HEK293 (cell line): ENCODE data around the gene RXFP4.
A peak's percentile ranks its signal among the peaks of the same experiment; 100 is the strongest.

Experiments used
- CTCF ChIA-PET: fragments of 350-600 bp; formaldehyde crosslinking; extraction: SDS; loops from one replicate; lab custom pipeline; 2021; ENCODE audit warnings: antibody characterized with exemption; lab: Yijun Ruan, JAX
- POLR2A ChIA-PET: fragments of 300-600 bp; formaldehyde crosslinking; extraction: SDS; loops from one replicate; lab custom pipeline; 2020; ENCODE audit warnings: antibody characterized with exemption, inconsistent platforms; lab: Yijun Ruan, JAX
- H3K27ac ChIP-seq: fragments of 200-500 bp; sonication (Bioruptor generic); 2 replicates; pipeline ENCODE4 v1.5.1; 2014; ENCODE audit warnings: low read depth, low read length, control low read depth, inconsistent platforms; ENCODE audit errors: extremely low read depth
- H3K36me3 ChIP-seq, 2 experiments: fragments of 200-500 bp in 1 of 2; sonication (Bioruptor generic) in 1 of 2; 1 replicate in 1 of 2; 2 replicates in 1 of 2; pipeline ENCODE4 v1.5.1; 2014 to 2017; ENCODE audit warnings: inconsistent platforms in 2 of 2, low read length in 2 of 2; ENCODE audit not compliant: control insufficient read depth in 2 of 2, insufficient read depth in 1 of 2
- H3K4me1 ChIP-seq: fragments of 200-500 bp; sonication (Bioruptor generic); 2 replicates; pipeline ENCODE4 v1.5.1; 2014; ENCODE audit warnings: mild to moderate bottlenecking, low read length, inconsistent platforms; ENCODE audit not compliant: control insufficient read depth, insufficient read depth
- H3K4me3 ChIP-seq: 2 replicates; pipeline ENCODE4 v1.5.1; 2011; ENCODE audit warnings: low read depth, mild to moderate bottlenecking, control low read depth, low read length, moderate library complexity
- H3K9me3 ChIP-seq: fragments of 200-500 bp; sonication (Bioruptor generic); 2 replicates; pipeline ENCODE4 v1.5.1; 2014; ENCODE audit warnings: low read depth, low read length, inconsistent platforms; ENCODE audit not compliant: control insufficient read depth, insufficient read depth
- EGR2 ChIP-seq: fragments of 450-650 bp; formaldehyde crosslinking; IDR thresholded peaks from 2 replicates; pipeline ENCODE4 v1.5.1; 2016; ENCODE audit warnings: low read depth, missing biosample characterization, missing genetic modification characterization
- GLIS1 ChIP-seq: fragments of 450-650 bp; formaldehyde crosslinking; IDR thresholded peaks from 2 replicates; pipeline ENCODE4 v1.5.1; 2016; ENCODE audit warnings: missing biosample characterization, missing genetic modification characterization
- KLF1 ChIP-seq: fragments of 450-650 bp; formaldehyde crosslinking; IDR thresholded peaks from 2 replicates; pipeline ENCODE4 v1.5.1; 2016; ENCODE audit warnings: missing biosample characterization, missing genetic modification characterization
- PBX3 ChIP-seq: sonication (generic); formaldehyde crosslinking; IDR thresholded peaks from 2 replicates; pipeline ENCODE4 v1.8.1; 2022; ENCODE audit warnings: mild to moderate bottlenecking, moderate library complexity, missing genetic modification reagents
- ZFP3 ChIP-seq: fragments of 450-650 bp; formaldehyde crosslinking; IDR thresholded peaks from 2 replicates; pipeline ENCODE4 v1.5.1; 2016; ENCODE audit warnings: low read depth, missing biosample characterization, missing genetic modification characterization
- ZNF10 ChIP-seq: fragments of 450-650 bp; formaldehyde crosslinking; IDR thresholded peaks from 2 replicates; pipeline ENCODE4 v1.5.1; 2017; ENCODE audit warnings: missing biosample characterization, missing genetic modification characterization
- ZNF155 ChIP-seq: fragments of 450-650 bp; formaldehyde crosslinking; IDR thresholded peaks from 2 replicates; pipeline ENCODE4 v1.5.1; 2016; ENCODE audit warnings: missing biosample characterization, missing genetic modification characterization
- ZNF184 ChIP-seq: fragments of 450-650 bp; IDR thresholded peaks from 2 replicates; pipeline ENCODE4 v1.5.1; 2018; ENCODE audit warnings: missing biosample characterization, mild to moderate bottlenecking, missing genetic modification characterization
- ZNF19 ChIP-seq: fragments of 450-650 bp; formaldehyde crosslinking; IDR thresholded peaks from 2 replicates; pipeline ENCODE4; 2016; ENCODE audit warnings: missing biosample characterization, missing genetic modification characterization, low read depth
- ZNF23 ChIP-seq: fragments of 450-650 bp; formaldehyde crosslinking; IDR thresholded peaks from 2 replicates; pipeline ENCODE4 v1.5.1; 2016; ENCODE audit warnings: missing biosample characterization, missing genetic modification characterization, borderline replicate concordance
- ZNF302 ChIP-seq: fragments of 450-650 bp; formaldehyde crosslinking; IDR thresholded peaks from 2 replicates; pipeline ENCODE4 v1.5.1; 2016; ENCODE audit warnings: missing biosample characterization, missing genetic modification characterization, low read depth
- ZNF335 ChIP-seq: fragments of 450-650 bp; formaldehyde crosslinking; conservative IDR thresholded peaks from 2 replicates; pipeline ENCODE4 v1.5.1; 2016; ENCODE audit warnings: missing biosample characterization, missing genetic modification characterization
- ZNF518A ChIP-seq: fragments of 450-650 bp; formaldehyde crosslinking; conservative IDR thresholded peaks from 2 replicates; pipeline ENCODE4 v1.5.1; 2016; ENCODE audit warnings: low read depth, missing biosample characterization, missing genetic modification characterization
- ZNF558 ChIP-seq: fragments of 450-650 bp; formaldehyde crosslinking; IDR thresholded peaks from 2 replicates; pipeline ENCODE4 v1.5.1; 2016; ENCODE audit warnings: missing biosample characterization, missing genetic modification characterization
- ZNF670 ChIP-seq: fragments of 450-650 bp; formaldehyde crosslinking; IDR thresholded peaks from 2 replicates; pipeline ENCODE4 v1.5.1; 2016; ENCODE audit warnings: missing biosample characterization, missing genetic modification characterization, low read depth
- ZNF843 ChIP-seq: fragments of 450-650 bp; formaldehyde crosslinking; IDR thresholded peaks from 2 replicates; pipeline ENCODE4 v1.5.1; 2016; ENCODE audit warnings: missing biosample characterization, missing genetic modification characterization
- TF ChIP-seq, protein P1 (sequence below): fragments of 450-650 bp; formaldehyde crosslinking; IDR thresholded peaks from 2 replicates; pipeline ENCODE4 v1.5.1; 2016; ENCODE audit warnings: missing biosample characterization, missing genetic modification characterization
- TF ChIP-seq, protein P2 (sequence below): fragments of 450-650 bp; formaldehyde crosslinking; IDR thresholded peaks from 2 replicates; pipeline ENCODE4 v1.5.0; 2017; ENCODE audit warnings: missing biosample characterization, missing genetic modification characterization, borderline replicate concordance
- TF ChIP-seq, protein P3 (sequence below): fragments of 450-650 bp; formaldehyde crosslinking; IDR thresholded peaks from 2 replicates; pipeline ENCODE4 v1.5.1; 2016; ENCODE audit warnings: missing biosample characterization, missing genetic modification characterization
- TF ChIP-seq, protein P4 (sequence below): fragments of 450-650 bp; formaldehyde crosslinking; IDR thresholded peaks from 2 replicates; pipeline ENCODE4 v1.5.1; 2016; ENCODE audit warnings: missing biosample characterization, missing genetic modification characterization
- TF ChIP-seq, protein P5 (sequence below): fragments of 450-650 bp; formaldehyde crosslinking; IDR thresholded peaks from 2 replicates; pipeline ENCODE4 v1.5.1; 2016; ENCODE audit warnings: missing biosample characterization, missing genetic modification characterization

The RXFP4 gene

GRCh38 chr1:155961937-155962336, 20.5 kb downstream of the RXFP4 start (continued):
- TF ChIP-seq, protein P1, sequence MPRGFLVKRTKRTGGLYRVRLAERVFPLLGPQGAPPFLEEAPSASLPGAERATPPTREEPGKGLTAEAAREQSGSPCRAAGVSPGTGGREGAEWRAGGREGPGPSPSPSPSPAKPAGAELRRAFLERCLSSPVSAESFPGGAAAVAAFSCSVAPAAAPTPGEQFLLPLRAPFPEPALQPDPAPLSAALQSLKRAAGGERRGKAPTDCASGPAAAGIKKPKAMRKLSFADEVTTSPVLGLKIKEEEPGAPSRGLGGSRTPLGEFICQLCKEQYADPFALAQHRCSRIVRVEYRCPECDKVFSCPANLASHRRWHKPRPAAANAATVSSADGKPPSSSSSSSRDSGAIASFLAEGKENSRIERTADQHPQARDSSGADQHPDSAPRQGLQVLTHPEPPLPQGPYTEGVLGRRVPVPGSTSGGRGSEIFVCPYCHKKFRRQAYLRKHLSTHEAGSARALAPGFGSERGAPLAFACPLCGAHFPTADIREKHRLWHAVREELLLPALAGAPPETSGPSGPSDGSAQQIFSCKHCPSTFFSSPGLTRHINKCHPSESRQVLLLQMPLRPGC (tag by site-specific recombination): peak; percentile 74; the same call in 1 of the 2 replicates
- TF ChIP-seq ZNF184 (tag by site-specific recombination) (no peak), KLF1 (peak; percentile 86), ZNF302 (tag by site-specific recombination) (no peak), EGR2 (tag by site-specific recombination) (0 out of 2 replicates have a peak, but pooled peaks have one; percentile 21), ZFP3 (tag by site-specific recombination) (no peak), ZNF155 (no peak), ZNF10 (tag by site-specific recombination) (no peak), GLIS1 (tag by site-specific recombination) (peak; percentile 75), ZNF670 (tag by site-specific recombination) (no peak), ZNF558 (tag by site-specific recombination) (no peak)
- TF ChIP-seq, protein P2, sequence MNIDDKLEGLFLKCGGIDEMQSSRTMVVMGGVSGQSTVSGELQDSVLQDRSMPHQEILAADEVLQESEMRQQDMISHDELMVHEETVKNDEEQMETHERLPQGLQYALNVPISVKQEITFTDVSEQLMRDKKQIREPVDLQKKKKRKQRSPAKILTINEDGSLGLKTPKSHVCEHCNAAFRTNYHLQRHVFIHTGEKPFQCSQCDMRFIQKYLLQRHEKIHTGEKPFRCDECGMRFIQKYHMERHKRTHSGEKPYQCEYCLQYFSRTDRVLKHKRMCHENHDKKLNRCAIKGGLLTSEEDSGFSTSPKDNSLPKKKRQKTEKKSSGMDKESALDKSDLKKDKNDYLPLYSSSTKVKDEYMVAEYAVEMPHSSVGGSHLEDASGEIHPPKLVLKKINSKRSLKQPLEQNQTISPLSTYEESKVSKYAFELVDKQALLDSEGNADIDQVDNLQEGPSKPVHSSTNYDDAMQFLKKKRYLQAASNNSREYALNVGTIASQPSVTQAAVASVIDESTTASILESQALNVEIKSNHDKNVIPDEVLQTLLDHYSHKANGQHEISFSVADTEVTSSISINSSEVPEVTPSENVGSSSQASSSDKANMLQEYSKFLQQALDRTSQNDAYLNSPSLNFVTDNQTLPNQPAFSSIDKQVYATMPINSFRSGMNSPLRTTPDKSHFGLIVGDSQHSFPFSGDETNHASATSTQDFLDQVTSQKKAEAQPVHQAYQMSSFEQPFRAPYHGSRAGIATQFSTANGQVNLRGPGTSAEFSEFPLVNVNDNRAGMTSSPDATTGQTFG (tag by site-specific recombination): no peak
- TF ChIP-seq, protein P3, sequence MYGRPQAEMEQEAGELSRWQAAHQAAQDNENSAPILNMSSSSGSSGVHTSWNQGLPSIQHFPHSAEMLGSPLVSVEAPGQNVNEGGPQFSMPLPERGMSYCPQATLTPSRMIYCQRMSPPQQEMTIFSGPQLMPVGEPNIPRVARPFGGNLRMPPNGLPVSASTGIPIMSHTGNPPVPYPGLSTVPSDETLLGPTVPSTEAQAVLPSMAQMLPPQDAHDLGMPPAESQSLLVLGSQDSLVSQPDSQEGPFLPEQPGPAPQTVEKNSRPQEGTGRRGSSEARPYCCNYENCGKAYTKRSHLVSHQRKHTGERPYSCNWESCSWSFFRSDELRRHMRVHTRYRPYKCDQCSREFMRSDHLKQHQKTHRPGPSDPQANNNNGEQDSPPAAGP (tag by site-specific recombination): peak; percentile 94
- TF ChIP-seq, all 188 proteins: peak for 12

GRCh38 chr1:155962599-155963211, 21.3 kb downstream of the RXFP4 start:
- no peaks in the 10 kb centered on the region for H3K9me3 ChIP-seq
- ChIA-PET POLR2A (interaction anchor here (0.6 to 3.2 kb wide), 7 partner anchors 12 to 100 kb away, joined by 3 to 11 read pairs (median 4); partner anchors contain the start of gene ARHGEF2), CTCF (interaction anchor here (0.5 to 2.4 kb wide), 8 partner anchors 14 to 126 kb away, joined by 3 to 12 read pairs (median 4); no protein-coding TSS in a partner anchor)
- no peaks in the 10 kb centered on the region for H3K4me1 ChIP-seq
- no peak overlapping the region for H3K27ac ChIP-seq
- H3K4me3 ChIP-seq: no peak overlapping the region
- peaks cover 50 to 88% of the 10 kb centered on the region in 2 experiments for H3K36me3 ChIP-seq
- TF ChIP-seq, protein P4, sequence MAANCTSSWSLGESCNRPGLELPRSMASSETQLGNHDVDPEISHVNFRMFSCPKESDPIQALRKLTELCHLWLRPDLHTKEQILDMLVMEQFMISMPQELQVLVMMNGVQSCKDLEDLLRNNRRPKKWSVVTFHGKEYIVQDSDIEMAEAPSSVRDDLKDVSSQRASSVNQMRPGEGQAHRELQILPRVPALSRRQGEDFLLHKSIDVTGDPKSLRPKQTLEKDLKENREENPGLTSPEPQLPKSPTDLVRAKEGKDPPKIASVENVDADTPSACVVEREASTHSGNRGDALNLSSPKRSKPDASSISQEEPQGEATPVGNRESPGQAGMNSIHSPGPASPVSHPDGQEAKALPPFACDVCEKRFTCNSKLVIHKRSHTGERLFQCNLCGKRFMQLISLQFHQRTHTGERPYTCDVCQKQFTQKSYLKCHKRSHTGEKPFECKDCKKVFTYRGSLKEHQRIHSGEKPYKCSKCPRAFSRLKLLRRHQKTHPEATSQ: no peak
- no peak for TF ChIP-seq ZNF10 (tag by site-specific recombination)
- TF ChIP-seq ZNF843 (tag by site-specific recombination): no peak
- TF ChIP-seq, protein P5, sequence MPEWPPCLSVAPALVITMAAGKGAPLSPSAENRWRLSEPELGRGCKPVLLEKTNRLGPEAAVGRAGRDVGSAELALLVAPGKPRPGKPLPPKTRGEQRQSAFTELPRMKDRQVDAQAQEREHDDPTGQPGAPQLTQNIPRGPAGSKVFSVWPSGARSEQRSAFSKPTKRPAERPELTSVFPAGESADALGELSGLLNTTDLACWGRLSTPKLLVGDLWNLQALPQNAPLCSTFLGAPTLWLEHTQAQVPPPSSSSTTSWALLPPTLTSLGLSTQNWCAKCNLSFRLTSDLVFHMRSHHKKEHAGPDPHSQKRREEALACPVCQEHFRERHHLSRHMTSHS: no peak
- no peak for TF ChIP-seq ZNF23
- TF ChIP-seq ZNF335 (tag by site-specific recombination): no peak
- no peak for TF ChIP-seq ZNF518A
- TF ChIP-seq PBX3 (CRISPR knock-in tag): no peak
- no peak for TF ChIP-seq ZNF19 (tag by site-specific recombination)
